Activated CD4-positive, alpha-beta T cell treated with anti-CD3 and anti-CD28 coated beads, Interleukin-2, amount 10 ng/mL, durations not matched to agents 7 days and 5 days (primary cell): ENCODE results near the gene ZGRF1. TPM values are rescaled to one million over a fixed set of nuclear protein-coding genes. Genes with fewer than 3 reads are reported as not detected.
"Not testable (repeated sequence)": the region's sequence is repeated elsewhere in the genome, so short reads cannot be mapped to it uniquely, and the experiment has no call there.

Experiments used
- CTCF ChIA-PET: fragments of 350-600 bp; sonication (Branson Sonifier 250); formaldehyde crosslinking; loops from one replicate; lab custom pipeline; 2021; ENCODE audit warnings: antibody characterized with exemption; lab: Charles Lee
- POLR2A ChIA-PET: fragments of 350-600 bp; sonication (Branson Sonifier 250); formaldehyde crosslinking; loops from one replicate; lab custom pipeline; 2021; ENCODE audit warnings: antibody characterized with exemption; lab: Charles Lee
- DNase-seq: peaks from one replicate; pipeline ENCODE4 v3.0.0-alpha.2; 2020
- H3K27ac Mint-ChIP-seq: one replicate; pipeline ENCODE4 v1.8.0; 2021; ENCODE audit warnings: mild to moderate bottlenecking, moderate library complexity, mixed read lengths
- H3K27me3 Mint-ChIP-seq: one replicate; pipeline ENCODE4 v1.8.0; 2021; ENCODE audit warnings: mixed read lengths
- H3K36me3 Mint-ChIP-seq: one replicate; pipeline ENCODE4 v1.8.0; 2021; ENCODE audit warnings: low read depth, mixed read lengths
- H3K4me1 Mint-ChIP-seq: one replicate; pipeline ENCODE4 v1.8.0; 2021; ENCODE audit warnings: mixed read lengths
- H3K4me3 Mint-ChIP-seq: one replicate; pipeline ENCODE4 v1.8.0; 2021; ENCODE audit warnings: mild to moderate bottlenecking, moderate library complexity, mixed read lengths
- H3K9me3 Mint-ChIP-seq: one replicate; pipeline ENCODE4 v1.8.0; 2021; ENCODE audit warnings: mixed read lengths
- total RNA-seq, 2 experiments: library from RNA; stranded (reverse); gene quantifications; one replicate each; pipeline ENCODE4 v1.2.3, GENCODE V29; 2021

The ZGRF1 gene
- total RNA-seq, 2 experiments from 2014 or later = 38.7 to 40.0 TPM

- H3K27ac Mint-ChIP-seq = no peak overlapping the region
- H3K9me3 Mint-ChIP-seq = no peaks in the 10 kb centered on the region
- H3K4me3 Mint-ChIP-seq = no peak overlapping the region
- POLR2A ChIA-PET = no interaction called here
- H3K36me3 Mint-ChIP-seq = peaks cover 27% of the 10 kb centered on the region
- H3K4me1 Mint-ChIP-seq = no peaks in the 10 kb centered on the region
- DNase-seq = no peak
- CTCF ChIA-PET = no interaction called here
- H3K27me3 Mint-ChIP-seq = no peaks in the 10 kb centered on the region
Measured at GRCh38 chr4:112651641-112652040, 14.9 kb upstream of the ZGRF1 start.

- Mint-ChIP-seq H3K4me3 (no peak overlapping the region), H3K27ac (no peak overlapping the region), H3K27me3 (no peaks in the 10 kb centered on the region), H3K36me3 (peaks cover 29% of the 10 kb centered on the region), H3K4me1 (no peaks in the 10 kb centered on the region), H3K9me3 (no peaks in the 10 kb centered on the region)
- ChIA-PET CTCF (no interaction called here), POLR2A (no interaction called here)
- DNase-seq = no peak
Measured at GRCh38 chr4:112650332-112650731, 13.6 kb upstream of the ZGRF1 start.

DNA sequence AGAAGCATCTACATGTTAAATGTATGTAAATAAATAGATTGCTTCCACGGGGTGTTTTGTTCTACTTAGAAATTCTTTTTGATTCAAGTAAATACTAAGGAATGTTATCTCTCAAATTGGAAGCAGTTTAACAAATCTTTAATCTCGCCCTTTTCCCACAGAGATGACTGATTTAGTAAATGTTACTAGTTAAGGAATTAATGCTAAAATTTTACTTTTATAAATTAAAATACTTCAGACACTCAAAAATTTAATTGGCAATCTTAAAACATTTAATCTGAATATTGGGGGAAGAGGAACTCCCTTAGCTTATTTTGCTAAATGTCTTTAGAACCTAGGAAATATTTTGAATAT lies 12.3 kb upstream of the ZGRF1 start:
- H3K27ac Mint-ChIP-seq = no peak overlapping the region
- H3K36me3 Mint-ChIP-seq = peaks cover 29% of the 10 kb centered on the region
- peaks cover 3% of the 10 kb centered on the region for H3K4me1 Mint-ChIP-seq
- no peaks in the 10 kb centered on the region for H3K27me3 Mint-ChIP-seq
- no peak overlapping the region for H3K4me3 Mint-ChIP-seq
- no peak for DNase-seq
- ChIA-PET CTCF (no interaction called here), POLR2A (no interaction called here)
- H3K9me3 Mint-ChIP-seq = no peaks in the 10 kb centered on the region

DNA sequence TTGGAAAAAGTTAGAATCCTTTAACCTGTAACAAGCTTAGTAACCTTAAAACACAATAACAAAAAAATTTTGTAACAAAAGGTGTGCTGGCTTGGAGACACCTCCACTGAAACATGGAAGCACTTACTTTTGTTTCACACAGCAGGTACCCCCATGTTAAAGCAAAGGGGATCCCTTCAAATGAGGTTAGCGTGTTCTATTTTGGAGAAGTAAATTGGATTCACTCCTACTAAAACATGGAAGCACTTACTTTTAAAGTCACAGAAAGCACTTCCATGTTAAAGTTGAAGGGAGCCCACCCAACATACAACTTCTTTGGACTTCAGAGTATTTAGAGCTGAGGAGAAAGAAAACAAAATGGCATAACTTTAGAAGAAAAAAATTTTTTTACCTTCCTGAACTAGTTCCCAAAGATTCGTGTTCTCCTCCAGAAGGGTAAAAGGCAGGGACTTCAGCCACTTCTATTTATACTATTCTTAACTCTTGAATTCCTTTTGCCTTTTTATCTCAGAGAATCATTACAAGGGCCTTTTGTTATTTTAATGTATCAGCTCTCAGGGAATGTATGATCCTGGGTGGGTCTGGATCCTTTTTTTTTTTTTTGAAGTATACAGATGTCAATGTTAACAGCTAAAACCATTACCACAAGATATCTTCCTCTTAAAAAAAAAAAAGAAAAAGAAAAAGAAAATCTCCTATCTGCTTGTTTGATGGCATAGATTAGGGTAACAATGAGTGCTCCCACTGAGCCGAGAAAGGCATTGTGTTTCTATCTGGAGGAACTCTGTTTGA lies 11.8 kb upstream of the ZGRF1 start:
- H3K9me3 Mint-ChIP-seq = no peaks in the 10 kb centered on the region
- peaks cover 26% of the 10 kb centered on the region for H3K36me3 Mint-ChIP-seq
- H3K4me1 Mint-ChIP-seq = peaks cover 6% of the 10 kb centered on the region
- no peak for DNase-seq
- ChIA-PET POLR2A (interaction anchor here (0.6 kb wide), 1 partner anchor 35 kb away, joined by 3 read pairs; no protein-coding TSS in a partner anchor), CTCF (interaction anchor here (1.5 kb wide), 1 partner anchor 11 kb away, joined by 7 read pairs; the partner anchor contains the start of genes LARP7 and ZGRF1)
- no peak overlapping the region for H3K27ac Mint-ChIP-seq
- H3K27me3 Mint-ChIP-seq = no peaks in the 10 kb centered on the region
- H3K4me3 Mint-ChIP-seq = no peak overlapping the region

- Mint-ChIP-seq H3K4me1 (peaks cover 13% of the 10 kb centered on the region), H3K27ac (no peak overlapping the region), H3K27me3 (no peaks in the 10 kb centered on the region), H3K4me3 (no peak overlapping the region), H3K9me3 (no peaks in the 10 kb centered on the region), H3K36me3 (peaks cover 26% of the 10 kb centered on the region)
- CTCF ChIA-PET = interaction anchor here (1.5 kb wide), 1 partner anchor 10 kb away, joined by 7 read pairs; the partner anchor contains the start of genes LARP7 and ZGRF1
- no peak for DNase-seq
- POLR2A ChIA-PET = no interaction called here
Measured at GRCh38 chr4:112647785-112648184, 11.1 kb upstream of the ZGRF1 start.

DNA sequence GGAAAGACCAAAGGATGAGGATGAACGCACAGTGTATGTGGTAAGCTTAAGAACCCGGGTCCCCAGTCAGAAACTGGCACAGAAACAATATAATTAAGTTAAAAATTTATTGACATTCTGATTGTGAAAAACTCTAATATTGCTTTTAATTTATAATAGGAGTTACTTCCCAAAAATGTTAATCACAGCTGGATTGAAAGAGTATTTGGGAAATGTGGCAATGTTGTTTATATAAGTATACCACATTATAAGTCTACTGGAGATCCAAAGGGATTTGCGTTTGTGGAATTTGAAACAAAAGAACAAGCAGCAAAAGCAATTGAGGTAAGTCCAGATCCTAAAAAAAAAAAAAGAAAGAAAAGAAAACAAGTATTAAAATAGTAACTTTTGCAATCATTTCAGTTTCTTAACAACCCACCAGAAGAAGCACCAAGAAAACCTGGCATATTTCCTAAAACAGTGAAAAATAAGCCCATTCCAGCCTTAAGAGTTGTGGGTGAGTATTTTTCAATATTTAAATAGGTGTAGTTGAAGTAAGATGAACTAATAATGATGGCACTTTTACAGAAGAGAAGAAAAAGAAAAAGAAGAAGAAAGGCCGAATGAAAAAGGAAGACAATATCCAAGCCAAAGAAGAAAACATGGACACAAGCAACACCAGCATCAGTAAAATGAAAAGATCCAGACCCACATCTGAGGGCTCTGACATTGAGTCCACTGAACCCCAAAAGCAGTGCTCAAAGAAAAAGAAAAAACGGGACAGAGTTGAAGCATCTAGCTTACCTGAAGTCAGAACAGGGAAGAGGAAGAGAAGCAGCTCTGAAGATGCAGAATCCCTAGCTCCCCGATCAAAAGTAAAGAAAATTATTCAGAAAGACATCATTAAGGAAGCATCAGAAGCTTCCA lies 10.2 kb upstream of the ZGRF1 start:
- DNase-seq = no peak
- ChIA-PET CTCF (interaction anchor here (0.5 to 1.5 kb wide), 2 partner anchors 9 to 89 kb away, joined by 4 to 7 read pairs; partner anchors contain the start of genes LARP7 and ZGRF1), POLR2A (no interaction called here)
- H3K36me3 Mint-ChIP-seq = peaks cover 22% of the 10 kb centered on the region
- H3K27ac Mint-ChIP-seq = no peak overlapping the region
- H3K27me3 Mint-ChIP-seq = no peaks in the 10 kb centered on the region
- no peak overlapping the region for H3K4me3 Mint-ChIP-seq
- peaks cover 20% of the 10 kb centered on the region for H3K4me1 Mint-ChIP-seq
- no peaks in the 10 kb centered on the region for H3K9me3 Mint-ChIP-seq

DNA sequence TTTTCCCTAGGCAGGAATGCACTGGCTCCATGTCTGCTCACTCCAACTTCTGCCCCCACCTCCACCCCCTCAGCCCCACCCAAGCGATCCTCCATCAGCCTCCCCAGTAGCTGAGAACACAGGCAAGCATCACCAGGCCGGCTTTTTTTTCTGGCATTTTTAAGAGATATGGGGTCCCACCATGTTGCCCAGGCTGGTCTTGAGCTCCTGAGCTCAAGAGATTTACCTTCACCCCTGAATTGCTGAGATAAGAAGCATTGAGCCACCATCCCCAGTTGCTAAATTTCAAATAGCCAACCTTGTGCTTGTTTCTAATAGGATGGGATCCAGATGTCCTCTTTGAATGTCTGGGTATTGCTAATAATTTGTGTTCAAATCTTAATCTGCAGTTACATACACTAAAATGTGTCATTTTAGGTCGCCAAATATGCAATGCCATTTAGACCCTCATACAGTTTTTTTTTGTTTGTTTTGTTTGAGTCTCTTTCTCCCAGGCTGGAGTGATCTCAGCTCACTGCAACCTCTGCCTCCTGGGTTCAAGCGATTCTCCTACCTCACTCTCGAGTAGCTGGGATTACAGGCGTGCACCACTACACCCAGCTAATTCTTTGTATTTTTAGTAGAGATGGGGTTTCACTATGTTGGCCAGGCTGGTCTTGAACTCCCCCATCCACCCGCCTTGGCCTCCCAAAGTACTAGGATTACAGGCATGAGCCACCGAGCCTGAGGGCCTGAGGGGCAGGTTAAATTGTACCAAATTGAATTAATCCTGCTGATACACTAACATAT lies 9.0 kb upstream of the ZGRF1 start:
- CTCF ChIA-PET = no interaction called here
- no peak overlapping the region for H3K27ac Mint-ChIP-seq

DNA sequence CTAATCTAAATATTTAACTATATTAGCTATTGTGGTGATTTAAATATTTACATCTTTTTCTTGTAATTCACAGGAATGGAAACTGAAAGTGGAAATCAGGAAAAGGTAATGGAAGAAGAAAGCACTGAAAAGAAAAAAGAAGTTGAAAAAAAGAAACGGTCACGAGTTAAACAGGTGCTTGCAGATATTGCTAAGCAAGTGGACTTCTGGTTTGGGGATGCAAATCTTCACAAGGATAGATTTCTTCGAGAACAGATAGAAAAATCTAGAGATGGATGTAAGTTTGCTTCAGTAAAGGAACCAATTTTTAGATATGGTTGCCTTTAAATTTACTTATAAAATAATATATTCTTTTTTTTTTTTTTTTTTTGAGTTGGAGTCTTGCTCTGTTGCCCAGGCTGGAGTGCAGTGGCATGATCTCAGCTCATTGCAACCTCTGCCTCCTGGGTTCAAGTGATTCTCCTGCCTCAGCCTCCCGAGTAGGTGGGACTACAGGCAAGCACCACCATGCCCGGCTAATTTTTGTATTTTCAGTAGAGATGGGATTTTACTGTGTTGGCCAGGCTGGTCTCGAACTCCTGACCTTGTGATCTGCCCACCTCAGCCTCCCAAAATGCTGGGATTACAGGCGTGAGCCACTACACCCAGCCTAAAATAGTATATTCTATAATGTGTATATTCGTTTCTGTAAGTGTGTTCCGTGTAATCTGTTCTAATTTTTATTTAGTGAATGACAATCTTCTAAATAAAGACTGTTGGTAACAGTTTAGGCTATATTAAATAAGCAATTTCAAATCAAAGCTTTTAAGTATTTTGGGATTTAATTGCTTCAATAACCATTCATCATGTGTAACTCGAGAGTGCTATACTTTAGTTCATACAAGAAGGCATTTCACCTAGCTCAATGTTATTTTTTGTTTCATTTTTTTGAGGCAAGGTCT lies 8.2 kb upstream of the ZGRF1 start:
- CTCF ChIA-PET = interaction anchor here (1.3 kb wide), 1 partner anchor 9 kb away, joined by 3 read pairs; no protein-coding TSS in a partner anchor
- H3K9me3 Mint-ChIP-seq, H3K4me3 Mint-ChIP-seq, H3K27me3 Mint-ChIP-seq, DNase-seq, POLR2A ChIA-PET: not testable (repeated sequence)
- Mint-ChIP-seq H3K4me1 (peaks cover 30% of the 10 kb centered on the region), H3K36me3 (peaks cover 22% of the 10 kb centered on the region), H3K27ac (peak overlapping the region; percentile 80)

More for the DNA sequence above, 9.0 kb upstream of the ZGRF1 start:
- peaks cover 29% of the 10 kb centered on the region for H3K4me1 Mint-ChIP-seq
- no peak overlapping the region for H3K4me3 Mint-ChIP-seq
- no peaks in the 10 kb centered on the region for H3K27me3 Mint-ChIP-seq
- no peak for DNase-seq
- H3K36me3 Mint-ChIP-seq = peaks cover 22% of the 10 kb centered on the region
- POLR2A ChIA-PET = no interaction called here
- no peaks in the 10 kb centered on the region for H3K9me3 Mint-ChIP-seq

GRCh38 chr4:112642526-112642925 lies 5.8 kb upstream of the ZGRF1 start:
- CTCF ChIA-PET = interaction anchor here (1.2 to 1.7 kb wide), 2 partner anchors 13 kb away, joined by 3 read pairs; no protein-coding TSS in a partner anchor
- POLR2A ChIA-PET = no interaction called here
- Mint-ChIP-seq H3K4me3 (no peak overlapping the region), H3K36me3 (peaks cover 27% of the 10 kb centered on the region), H3K9me3 (no peaks in the 10 kb centered on the region), H3K27ac (no peak overlapping the region), H3K4me1 (peaks cover 35% of the 10 kb centered on the region), H3K27me3 (no peaks in the 10 kb centered on the region)
- no peak for DNase-seq

DNA sequence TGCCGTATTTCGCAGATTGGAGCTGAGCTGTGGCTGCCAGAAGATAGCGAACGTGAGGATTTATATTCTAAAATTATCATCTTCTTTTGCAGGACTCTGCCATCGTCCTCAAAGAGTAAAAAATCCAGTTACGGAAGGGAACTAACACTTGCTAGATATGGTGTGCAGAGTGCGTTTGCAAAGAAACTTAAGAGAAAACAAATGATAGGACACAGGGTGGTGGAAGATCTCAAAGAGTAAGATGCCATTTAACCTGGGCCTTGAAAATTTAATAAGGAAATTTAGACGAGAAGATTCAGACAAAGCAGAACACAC lies 800 bp upstream of the ZGRF1 start:
- Mint-ChIP-seq H3K4me1 (peaks cover 37% of the 10 kb centered on the region), H3K27ac (no peak overlapping the region), H3K4me3 (no peak overlapping the region), H3K9me3 (no peaks in the 10 kb centered on the region), H3K36me3 (peaks cover 8% of the 10 kb centered on the region), H3K27me3 (no peaks in the 10 kb centered on the region)
- ChIA-PET CTCF (interaction anchor here (0.6 to 1.6 kb wide), 7 partner anchors 10 to 351 kb away, joined by 3 to 7 read pairs (median 4); partner anchors contain the start of gene TIFA), POLR2A (no interaction called here)
- no peak for DNase-seq

DNA sequence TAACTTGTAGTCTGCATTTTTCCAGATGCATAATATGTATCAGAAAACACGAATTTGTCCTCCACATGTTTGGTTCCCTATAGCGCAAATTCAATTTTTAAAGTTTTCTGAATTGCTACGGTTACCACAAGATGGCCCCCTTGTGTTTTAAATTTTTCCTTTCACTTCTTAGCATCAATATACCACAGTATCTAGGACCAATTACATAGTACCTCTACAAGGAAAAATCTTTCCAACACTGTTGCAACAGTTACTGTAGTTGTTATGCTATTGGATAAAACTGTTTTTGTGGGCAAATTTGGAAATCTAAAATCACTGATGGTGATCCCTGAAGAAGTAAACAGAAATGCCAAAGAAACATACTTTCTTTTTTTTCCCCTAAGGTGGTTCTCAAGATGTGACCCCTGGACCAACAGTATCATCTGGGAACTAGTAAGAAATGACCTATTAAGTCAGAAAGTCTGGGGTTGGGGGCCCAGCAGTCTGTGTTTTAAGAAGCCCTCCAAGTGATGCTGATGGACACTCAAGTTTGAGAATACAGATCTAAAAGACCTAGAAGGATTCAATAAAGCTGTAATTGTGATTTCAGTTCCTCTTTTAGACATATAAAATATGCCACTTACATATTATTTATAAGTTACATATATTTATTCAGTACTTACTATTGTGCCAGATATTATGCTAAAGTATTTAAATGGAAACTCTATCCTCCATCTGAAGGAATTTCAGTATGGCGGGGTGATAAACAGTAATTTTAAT lies 3.1 kb downstream of the ZGRF1 start:
- H3K4me1 Mint-ChIP-seq = peaks cover 18% of the 10 kb centered on the region
- H3K36me3 Mint-ChIP-seq = peaks cover 3% of the 10 kb centered on the region
- no peak overlapping the region for H3K4me3 Mint-ChIP-seq
- ChIA-PET POLR2A (no interaction called here), CTCF (no interaction called here)
- DNase-seq = peak; percentile 18
- no peaks in the 10 kb centered on the region for H3K27me3 Mint-ChIP-seq
- H3K9me3 Mint-ChIP-seq = no peaks in the 10 kb centered on the region
- peak overlapping the region; percentile 75 for H3K27ac Mint-ChIP-seq
